Measurements from ENCODE around the gene CLK2. TPM values are rescaled to one million over a fixed set of nuclear protein-coding genes. Genes with fewer than 3 reads are reported as not detected.

CLK2 gene
- 10 to 100 TPM; 81.4 to 86.6 TPM for total RNA-seq

DNA sequence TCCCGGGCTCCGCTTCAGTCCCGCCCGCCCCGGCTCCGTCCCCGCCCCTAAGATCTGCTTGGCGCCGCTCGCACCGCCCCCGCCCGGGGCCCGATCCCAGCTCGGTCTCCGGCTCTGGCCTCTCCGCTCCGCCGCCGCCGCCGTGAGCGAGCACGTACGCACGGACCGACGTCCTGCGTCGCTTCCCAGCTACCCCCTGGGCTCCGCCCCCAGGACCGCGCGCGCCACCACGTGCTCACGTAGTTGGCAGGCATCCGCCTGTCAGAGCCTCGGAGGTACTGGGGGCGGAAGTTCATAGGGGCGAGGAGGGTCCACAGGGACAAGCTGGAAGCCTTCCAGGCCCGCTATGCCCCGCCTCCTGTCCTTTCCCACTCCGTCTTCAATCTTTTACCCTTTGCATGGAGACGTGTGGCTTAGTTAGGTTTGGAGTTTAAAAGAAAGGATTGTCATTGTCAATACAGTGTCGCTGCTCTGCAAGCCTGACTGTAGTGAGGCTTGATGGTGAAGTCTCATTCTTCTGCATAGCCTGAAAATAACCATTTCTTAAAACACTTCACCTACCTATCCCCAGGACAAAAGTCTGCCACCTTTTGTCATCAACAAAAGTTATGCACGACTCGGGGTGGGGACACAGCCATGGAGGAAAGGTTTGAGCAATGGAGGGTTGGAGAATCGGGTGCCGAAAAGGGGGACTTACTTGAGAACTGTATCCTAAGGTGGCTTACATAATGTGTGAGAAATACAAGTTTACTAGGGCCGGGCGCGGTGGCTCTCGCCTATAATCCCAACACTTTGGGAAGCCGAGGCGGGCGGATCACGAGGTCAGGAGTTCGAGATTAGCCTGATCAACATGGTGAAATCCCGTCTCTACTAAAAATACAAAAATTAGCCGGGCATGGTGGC lies at the start of gene CLK2:
Gene CLK2, minus strand, starts transcription at position 162 of the 903 bp plus-strand sequence. CDS start 2,527 bp downstream, outside the sequence.
- Mint-ChIP-seq H3K27me3 (no peaks in the 10 kb centered on the region), H3K36me3 (ENCODE audit: low read depth) (peaks cover 36% of the 10 kb centered on the region), H3K4me1 (peaks cover 45% of the 10 kb centered on the region), H3K9me3 (ENCODE audit: low read depth) (no peaks in the 10 kb centered on the region), H3K27ac (peak within 1 kb of the TSS; percentile 90), H3K4me3 (peak within 1 kb of the TSS; percentile 91)
- ChIA-PET POLR2A (interaction anchor here (0.6 to 2.3 kb wide), 11 partner anchors 10 to 290 kb away, joined by 3 to 10 read pairs (median 4); partner anchors contain the start of genes ASH1L, ENTREP3, FDPS and KRTCAP2), CTCF (interaction anchor here (0.6 to 5.6 kb wide), 9 partner anchors 11 to 298 kb away, joined by 3 to 34 read pairs (median 4); partner anchors contain the start of genes KRTCAP2, RUSC1 and SCAMP3)
- ATAC-seq (peak; percentile 90), DNase-seq (peak; percentile 99)
- intact Hi-C loops (cut with DNase I, micrococcal nuclease) = loop anchor here (1.0 to 2.0 kb wide), 9 partner anchors 11 to 584 kb away; partner anchors contain the start of genes SCAMP3 (in 2 of the 2), ENTREP3 (in 1 of the 2), FDPS (in 1 of the 2) and GON4L (in 1 of the 2)

DNA sequence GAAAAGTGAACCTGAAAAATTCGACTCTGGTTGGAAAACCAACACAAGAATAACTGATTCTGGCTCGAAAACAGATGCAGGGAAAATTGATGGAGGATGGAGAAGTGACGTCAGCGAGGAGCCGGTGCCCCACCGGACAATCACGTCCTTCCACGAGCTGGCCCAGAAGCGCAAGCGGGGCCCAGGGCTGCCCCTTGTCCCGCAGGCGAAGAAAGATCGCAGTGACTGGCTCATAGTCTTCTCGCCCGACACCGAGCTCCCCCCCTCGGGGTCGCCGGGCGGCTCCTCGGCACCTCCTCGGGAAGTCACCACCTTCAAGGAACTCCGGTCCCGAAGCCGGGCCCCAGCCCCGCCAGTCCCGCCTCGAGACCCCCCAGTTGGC lies 49.3 kb upstream of the CLK2 start:
- Mint-ChIP-seq H3K4me3 (peak overlapping the region; percentile 76), H3K27ac (no peak overlapping the region), H3K27me3 (no peaks in the 10 kb centered on the region), H3K36me3 (ENCODE audit: low read depth) (peaks cover 25% of the 10 kb centered on the region), H3K9me3 (ENCODE audit: low read depth) (no peaks in the 10 kb centered on the region), H3K4me1 (peaks cover 42% of the 10 kb centered on the region)
- DNase-seq = peak; percentile 49
- POLR2A ChIA-PET = interaction anchor here (1.0 to 1.2 kb wide), 3 partner anchors 50 to 699 kb away, joined by 3 to 4 read pairs (median 3); partner anchors contain the start of gene CLK2
- intact Hi-C loops (cut with DNase I, micrococcal nuclease) = loop anchor here (5.0 to 10.0 kb wide), 7 partner anchors 115 to 655 kb away; partner anchors contain the start of genes ARHGEF2 (in 1 of the 2), DAP3 (in 1 of the 2), MTX1 (in 1 of the 2) and SLC50A1 (in 1 of the 2)
- CTCF ChIA-PET = interaction anchor here (0.6 to 6.1 kb wide), 16 partner anchors 12 to 279 kb away, joined by 3 to 79 read pairs (median 4); partner anchors contain the start of genes FDPS and KRTCAP2
- no peak for ATAC-seq

DNA sequence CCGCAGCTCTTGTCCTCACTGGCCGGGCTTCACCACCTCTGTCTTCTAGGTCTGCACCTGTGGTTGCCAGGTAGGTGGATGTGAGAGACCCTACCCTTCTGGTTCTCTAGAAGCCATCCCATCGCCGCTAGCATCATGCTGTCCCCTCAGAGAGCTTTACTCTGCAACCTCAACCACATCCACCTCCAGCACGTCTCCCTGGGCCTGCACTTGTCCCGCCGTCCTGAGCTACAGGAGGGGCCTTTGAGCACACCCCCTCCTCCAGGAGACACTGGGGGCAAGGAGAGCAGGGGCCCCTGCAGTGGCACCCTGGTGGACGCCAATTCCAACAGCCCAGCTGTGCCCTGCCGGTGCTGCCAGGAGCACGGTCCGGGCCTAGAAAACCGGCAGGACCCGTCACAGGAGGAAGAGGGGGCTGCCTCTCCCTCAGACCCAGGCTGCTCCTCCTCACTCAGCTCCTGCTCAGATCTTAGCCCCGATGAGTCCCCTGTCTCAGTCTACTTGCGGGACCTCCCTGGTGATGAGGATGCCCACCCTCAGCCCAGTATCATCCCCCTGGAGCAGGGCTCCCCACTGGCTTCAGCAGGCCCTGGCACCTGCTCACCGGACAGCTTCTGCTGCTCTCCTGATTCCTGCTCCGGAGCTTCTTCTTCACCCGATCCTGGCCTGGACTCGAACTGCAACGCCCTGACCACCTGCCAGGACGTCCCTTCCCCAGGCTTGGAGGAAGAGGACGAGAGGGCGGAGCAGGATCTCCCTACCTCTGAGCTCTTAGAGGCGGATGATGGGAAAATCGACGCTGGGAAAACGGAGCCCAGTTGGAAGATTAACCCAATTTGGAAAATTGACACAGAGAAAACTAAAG lies 48.6 kb upstream of the CLK2 start:
- Mint-ChIP-seq H3K4me1 (peaks cover 42% of the 10 kb centered on the region), H3K9me3 (ENCODE audit: low read depth) (no peaks in the 10 kb centered on the region), H3K27me3 (no peaks in the 10 kb centered on the region), H3K27ac (no peak overlapping the region), H3K36me3 (ENCODE audit: low read depth) (peaks cover 25% of the 10 kb centered on the region), H3K4me3 (peak overlapping the region; percentile 76)
- ChIA-PET POLR2A (interaction anchor here (1.0 to 1.1 kb wide), 2 partner anchors 70 to 699 kb away, joined by 3 to 4 read pairs; no protein-coding TSS in a partner anchor), CTCF (interaction anchor here (0.6 to 6.1 kb wide), 16 partner anchors 11 to 259 kb away, joined by 3 to 79 read pairs (median 4); partner anchors contain the start of genes FDPS and KRTCAP2)
- ATAC-seq (no peak), DNase-seq (peak; percentile 16)
- intact Hi-C loops (cut with DNase I, micrococcal nuclease) = loop anchor here (5.0 to 10.0 kb wide), 7 partner anchors 115 to 655 kb away; partner anchors contain the start of genes ARHGEF2 (in 1 of the 2), DAP3 (in 1 of the 2), MTX1 (in 1 of the 2) and SLC50A1 (in 1 of the 2)

DNA sequence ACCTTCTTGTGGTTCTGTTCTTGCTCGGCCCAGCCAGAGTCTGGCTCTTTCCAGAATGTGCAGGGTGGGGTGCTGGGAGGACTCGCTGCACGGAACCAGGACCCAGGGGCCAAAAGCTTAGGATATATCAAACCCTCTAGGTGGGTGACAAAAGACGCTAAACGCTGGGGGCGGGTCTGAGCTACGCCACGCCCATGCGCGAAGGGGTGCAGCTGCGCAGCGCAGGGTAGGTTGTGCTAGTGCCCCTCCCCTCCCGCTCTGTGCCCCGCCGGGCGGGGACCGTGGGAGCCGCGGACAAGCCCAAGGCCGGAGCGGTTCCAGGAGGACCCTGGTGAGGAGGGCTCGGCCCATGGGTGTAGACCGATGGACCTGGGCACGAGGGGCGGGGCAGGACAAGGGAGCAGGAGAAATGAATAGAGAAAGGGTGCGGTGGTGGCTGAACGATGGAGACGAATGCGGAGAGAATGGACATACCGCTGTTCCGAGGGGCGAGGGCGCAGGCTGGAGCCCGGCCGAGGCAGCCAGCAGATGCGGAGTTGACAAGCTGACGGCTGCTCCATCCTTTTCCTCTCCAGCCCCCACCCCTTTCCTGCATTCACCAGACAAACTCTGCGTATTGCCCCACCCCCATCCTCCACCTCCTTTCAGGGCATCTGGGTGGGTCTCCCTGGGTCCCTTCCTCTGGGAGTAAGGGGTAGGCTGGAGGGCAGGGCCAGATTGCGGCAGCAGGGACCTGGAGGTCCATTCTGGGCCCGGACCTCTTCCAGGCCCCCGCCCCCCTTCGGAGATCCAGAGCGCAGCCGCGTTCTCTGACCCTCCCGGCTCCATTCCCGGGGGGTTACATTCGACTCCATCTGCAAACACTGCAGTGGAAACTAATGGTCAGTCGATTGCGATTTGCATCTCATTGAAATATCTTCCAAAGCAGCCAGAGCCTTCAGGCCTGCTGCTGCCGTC lies 47.6 kb upstream of the CLK2 start, which contains the start of gene RUSC1:
Gene RUSC1, plus strand, starts transcription at position 234 of the 957 bp plus-strand sequence. CDS start 880 bp downstream, outside the sequence.
- POLR2A ChIA-PET = no interaction called here
- Mint-ChIP-seq H3K4me1 (peaks cover 39% of the 10 kb centered on the region), H3K27ac (no peak within 1 kb of the TSS)

GRCh38 chr1:155320252-155320651 lies 46.9 kb upstream of the CLK2 start:
- CTCF ChIA-PET = interaction anchor here (0.6 to 6.1 kb wide), 13 partner anchors 11 to 472 kb away, joined by 3 to 79 read pairs (median 3); partner anchors contain the start of genes CLK2, FDPS and KRTCAP2

More for the DNA sequence above, 47.6 kb upstream of the CLK2 start, which contains the start of gene RUSC1:
- DNase-seq = peak; percentile 89
- CTCF ChIA-PET = interaction anchor here (0.6 to 6.1 kb wide), 15 partner anchors 10 to 1329 kb away, joined by 3 to 79 read pairs (median 3); partner anchors contain the start of genes CLK2, FDPS and KRTCAP2
- H3K4me3 Mint-ChIP-seq = peak within 1 kb of the TSS; percentile 76
- H3K27me3 Mint-ChIP-seq = no peaks in the 10 kb centered on the region
- intact Hi-C loops (cut with DNase I, micrococcal nuclease) = loop anchor here (5.0 to 10.0 kb wide), 7 partner anchors 114 to 656 kb away; partner anchors contain the start of genes ARHGEF2 (in 1 of the 2), DAP3 (in 1 of the 2), MTX1 (in 1 of the 2) and SLC50A1 (in 1 of the 2)
- peaks cover 28% of the 10 kb centered on the region for H3K36me3 Mint-ChIP-seq (ENCODE audit: low read depth)
- no peaks in the 10 kb centered on the region for H3K9me3 Mint-ChIP-seq (ENCODE audit: low read depth)
- peak; percentile 51 for ATAC-seq

DNA sequence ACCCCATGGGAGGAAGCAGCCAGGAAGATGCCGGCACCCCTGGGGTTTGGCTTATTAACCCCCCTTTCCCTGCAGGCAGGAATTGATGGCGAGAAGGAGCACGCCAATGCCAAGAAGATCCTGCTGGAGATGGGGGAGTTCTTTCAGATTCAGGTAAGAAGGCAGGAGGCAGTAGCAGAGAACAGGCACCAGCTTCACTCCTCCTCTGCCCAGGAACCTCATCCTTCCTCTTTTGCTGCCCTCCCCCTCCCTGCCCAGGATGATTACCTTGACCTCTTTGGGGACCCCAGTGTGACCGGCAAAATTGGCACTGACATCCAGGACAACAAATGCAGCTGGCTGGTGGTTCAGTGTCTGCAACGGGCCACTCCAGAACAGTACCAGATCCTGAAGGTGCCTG lies 46.2 kb upstream of the CLK2 start:
- Mint-ChIP-seq H3K27me3 (no peaks in the 10 kb centered on the region), H3K4me1 (peaks cover 33% of the 10 kb centered on the region), H3K27ac (no peak overlapping the region), H3K36me3 (ENCODE audit: low read depth) (peaks cover 33% of the 10 kb centered on the region), H3K9me3 (ENCODE audit: low read depth) (no peaks in the 10 kb centered on the region), H3K4me3 (no peak overlapping the region)
- ATAC-seq (no peak), DNase-seq (no peak)
- POLR2A ChIA-PET = no interaction called here
- CTCF ChIA-PET = interaction anchor here (0.6 to 6.1 kb wide), 6 partner anchors 12 to 472 kb away, joined by 3 to 79 read pairs (median 3); partner anchors contain the start of genes CLK2, FDPS and KRTCAP2
- intact Hi-C loops (cut with DNase I, micrococcal nuclease) = no loop called here

More at GRCh38 chr1:155320252-155320651, 46.9 kb upstream of the CLK2 start:
- no peaks in the 10 kb centered on the region for H3K9me3 Mint-ChIP-seq (ENCODE audit: low read depth)
- intact Hi-C loops (cut with DNase I, micrococcal nuclease) = loop anchor here (5.0 to 10.0 kb wide), 7 partner anchors 113 to 657 kb away; partner anchors contain the start of genes ARHGEF2 (in 1 of the 2), DAP3 (in 1 of the 2), MTX1 (in 1 of the 2) and SLC50A1 (in 1 of the 2)
- H3K4me1 Mint-ChIP-seq = peaks cover 33% of the 10 kb centered on the region
- POLR2A ChIA-PET = no interaction called here
- H3K36me3 Mint-ChIP-seq (ENCODE audit: low read depth) = peaks cover 28% of the 10 kb centered on the region
- peak overlapping the region; percentile 60 for H3K4me3 Mint-ChIP-seq
- ATAC-seq (no peak), DNase-seq (no peak)
- no peak overlapping the region for H3K27ac Mint-ChIP-seq
- H3K27me3 Mint-ChIP-seq = no peaks in the 10 kb centered on the region

GRCh38 chr1:155318082-155318481 lies 44.8 kb upstream of the CLK2 start:
- intact Hi-C loops (cut with DNase I, micrococcal nuclease) = no loop called here
- ATAC-seq (no peak), DNase-seq (no peak)
- peaks cover 33% of the 10 kb centered on the region for H3K4me1 Mint-ChIP-seq
- no peak overlapping the region for H3K4me3 Mint-ChIP-seq
- H3K27me3 Mint-ChIP-seq = no peaks in the 10 kb centered on the region
- H3K27ac Mint-ChIP-seq = no peak overlapping the region
- POLR2A ChIA-PET = interaction anchor here (0.7 kb wide), 1 partner anchor 27 kb away, joined by 3 read pairs; no protein-coding TSS in a partner anchor
- CTCF ChIA-PET = interaction anchor here (0.6 to 1.5 kb wide), 6 partner anchors 10 to 1400 kb away, joined by 3 to 6 read pairs (median 4); partner anchors contain the start of genes CLK2 and FDPS
- H3K36me3 Mint-ChIP-seq (ENCODE audit: low read depth) = peaks cover 41% of the 10 kb centered on the region
- H3K9me3 Mint-ChIP-seq (ENCODE audit: low read depth) = no peaks in the 10 kb centered on the region

DNA sequence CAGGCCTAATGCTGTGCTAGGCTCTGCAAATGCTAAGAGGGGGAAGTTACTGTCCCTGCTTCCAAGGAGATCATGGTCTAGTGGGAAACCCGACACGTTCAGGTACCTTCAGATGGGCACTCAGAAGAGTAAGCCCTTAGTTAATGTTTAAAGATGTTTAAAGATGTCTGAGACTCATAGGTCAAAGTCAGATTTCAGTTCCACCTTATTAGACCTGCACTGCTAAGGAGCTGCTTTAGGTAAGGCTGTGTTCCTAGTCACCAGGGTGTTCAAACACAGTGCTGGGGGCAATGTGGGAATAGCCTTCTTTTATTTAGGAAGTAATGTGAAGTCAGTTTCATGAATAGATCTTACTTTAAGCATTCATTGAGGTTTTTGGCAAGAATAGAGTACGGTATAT lies 43.6 kb upstream of the CLK2 start:
- no peak overlapping the region for H3K27ac Mint-ChIP-seq
- H3K9me3 Mint-ChIP-seq (ENCODE audit: low read depth) = no peaks in the 10 kb centered on the region
- ATAC-seq (no peak), DNase-seq (no peak)
- H3K4me3 Mint-ChIP-seq = no peak overlapping the region
- peaks cover 33% of the 10 kb centered on the region for H3K4me1 Mint-ChIP-seq
- H3K27me3 Mint-ChIP-seq = no peaks in the 10 kb centered on the region
- POLR2A ChIA-PET = interaction anchor here (0.6 kb wide), 1 partner anchor 363 kb away, joined by 6 read pairs; no protein-coding TSS in a partner anchor
- intact Hi-C loops (cut with DNase I, micrococcal nuclease) = no loop called here
- peaks cover 51% of the 10 kb centered on the region for H3K36me3 Mint-ChIP-seq (ENCODE audit: low read depth)
- CTCF ChIA-PET = interaction anchor here (1.0 to 1.3 kb wide), 3 partner anchors 9 to 66 kb away, joined by 3 to 5 read pairs (median 4); no protein-coding TSS in a partner anchor

DNA sequence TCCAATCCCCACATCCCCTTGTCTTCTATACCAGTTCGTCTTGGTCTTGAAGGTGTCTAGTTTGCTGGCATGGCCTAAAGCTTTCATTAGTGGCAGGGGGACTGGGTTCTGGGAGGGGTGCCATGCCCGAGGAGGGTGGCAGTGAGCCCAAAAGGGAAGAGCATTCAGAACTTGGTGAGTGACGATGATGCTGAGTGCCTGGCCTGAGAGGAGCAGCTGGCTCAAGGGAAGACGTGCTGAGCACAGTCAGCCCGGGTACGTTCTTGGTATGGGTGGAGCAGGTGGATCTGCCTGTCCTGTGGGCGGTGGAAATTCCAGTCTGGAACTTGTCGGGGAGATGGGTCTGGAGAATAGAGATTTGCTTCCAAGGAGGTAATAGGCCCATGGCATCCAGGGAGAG lies 40.0 kb upstream of the CLK2 start:
- ChIA-PET POLR2A (no interaction called here), CTCF (interaction anchor here (0.6 to 1.6 kb wide), 2 partner anchors 63 to 491 kb away, joined by 3 to 7 read pairs; no protein-coding TSS in a partner anchor)
- Mint-ChIP-seq H3K9me3 (ENCODE audit: low read depth) (no peaks in the 10 kb centered on the region), H3K36me3 (ENCODE audit: low read depth) (peaks cover 55% of the 10 kb centered on the region), H3K27ac (no peak overlapping the region), H3K27me3 (no peaks in the 10 kb centered on the region), H3K4me3 (no peak overlapping the region), H3K4me1 (peaks cover 25% of the 10 kb centered on the region)
- intact Hi-C loops (cut with DNase I, micrococcal nuclease) = no loop called here
- no peak for ATAC-seq
- DNase-seq = no peak

Measured in activated CD4-positive, alpha-beta T cell treated with anti-CD3 and anti-CD28 coated beads for 36 hours (primary cell).